Ovary (tissue), 3 donors: ENCODE results near the gene BMPR1A.

Source experiments
- CTCF ChIP-seq, 3 donors: fragments of 450-650 bp in 2 of 3; fragments of 200-600 bp in 1 of 3; IDR thresholded peaks; one replicate each; pipeline versions ENCODE4 v1.5.1 to v1.8.0; 2016 to 2022; ENCODE audit warnings: antibody characterized with exemption in 3 of 3, mild to moderate bottlenecking in 1 of 3
- EP300 ChIP-seq: sonication (generic); formaldehyde crosslinking; IDR thresholded peaks from one replicate; pipeline ENCODE4 v1.6.1; 2017; ENCODE audit warnings: antibody characterized with exemption
- POLR2A ChIP-seq: fragments of 450-650 bp; IDR thresholded peaks from one replicate; pipeline ENCODE4 v1.6.1; 2017; ENCODE audit warnings: antibody characterized with exemption, mild to moderate bottlenecking, moderate library complexity
- donor health status: DM: no; HTN: no; CAD: no.

GRCh38 chr10:86878983-86879713 lies 122.7 kb downstream of the BMPR1A start:
- TF ChIP-seq CTCF (IDR thresholded peaks at IDR 0.05) (no peak), POLR2A (no peak), EP300 (no peak)
